Forelimb muscle (tissue), 1 donor: Measurements from ENCODE around the gene ACACA. TPM values are rescaled to one million over a fixed set of nuclear protein-coding genes. Genes with fewer than 3 reads are reported as not detected.
"Not testable (repeated sequence)": the region's sequence is repeated elsewhere in the genome, so short reads cannot be mapped to it uniquely, and the experiment has no call there.

ENCODE experiments used
- DNase-seq: peaks from one replicate; pipeline ENCODE4 v3.0.0-alpha.2; 2013; ENCODE audit warnings: low read depth
- polyA plus RNA-seq: library from polyadenylated mRNA; unstranded; fragments of 120-200 nt; gene quantifications from one replicate; pipeline ENCODE4 v1.2.1, GENCODE V29; 2013; ENCODE audit not compliant: insufficient read length

The ACACA gene
- polyA plus RNA-seq, 1 donor = 23.8 TPM

- DNase-seq = no peak
Measured at GRCh38 chr17:37393352-37393751, 13.3 kb downstream of the ACACA start.

- DNase-seq = no peak
Measured at GRCh38 chr17:37392024-37392590, 14.5 kb downstream of the ACACA start.

- no peak for DNase-seq
Measured at GRCh38 chr17:37391146-37391545, 15.5 kb downstream of the ACACA start.

GRCh38 chr17:37389160-37389559 lies 17.5 kb downstream of the ACACA start:
- DNase-seq = no peak

- no peak for DNase-seq
Measured at GRCh38 chr17:37388266-37388665, 18.4 kb downstream of the ACACA start.

GRCh38 chr17:37386462-37386861 lies 20.2 kb downstream of the ACACA start:
- DNase-seq = no peak

- DNase-seq = no peak
Measured at GRCh38 chr17:37385474-37385990, 21.1 kb downstream of the ACACA start.

GRCh38 chr17:37384560-37385149 lies 22.0 kb downstream of the ACACA start:
- no peak for DNase-seq

- DNase-seq = no peak
Measured at GRCh38 chr17:37382056-37382455, 24.6 kb downstream of the ACACA start.

- no peak for DNase-seq
Measured at GRCh38 chr17:37375706-37376105, 30.9 kb downstream of the ACACA start, which contains the start of gene C17orf78. C17orf78 (plus strand) TSS chr17:37375985; CDS start chr17:37376093, 108 bp downstream.

GRCh38 chr17:37373530-37374159 lies 33.0 kb downstream of the ACACA start:
- no peak for DNase-seq

- DNase-seq = no peak
Measured at GRCh38 chr17:37368577-37368976, 38.1 kb downstream of the ACACA start.

GRCh38 chr17:37365589-37365988 lies 41.0 kb downstream of the ACACA start:
- DNase-seq = no peak

- no peak for DNase-seq
Measured at GRCh38 chr17:37361543-37361942, 45.1 kb downstream of the ACACA start.

- no peak for DNase-seq
Measured at GRCh38 chr17:37360632-37361031, 46.0 kb downstream of the ACACA start.

GRCh38 chr17:37359682-37360188 lies 46.9 kb downstream of the ACACA start:
- DNase-seq = no peak

GRCh38 chr17:37358830-37359681 lies 47.6 kb downstream of the ACACA start:
- DNase-seq = no peak

GRCh38 chr17:37358098-37358829 lies 48.4 kb downstream of the ACACA start:
- DNase-seq = no peak

GRCh38 chr17:37356796-37357569 lies 49.7 kb downstream of the ACACA start:
- not testable (repeated sequence) for DNase-seq

- not testable (repeated sequence) for DNase-seq
Measured at GRCh38 chr17:37346863-37347402, 59.7 kb downstream of the ACACA start.
